HG02852 (cell line): Measurements from ENCODE around the gene CEP85.
A peak's percentile ranks its signal among the peaks of the same experiment; 100 is the strongest.

ENCODE experiments used
- ATAC-seq: cut with Tn5 transposase; IDR thresholded peaks from one replicate; pipeline ENCODE4 v1.9.1; 2021; ENCODE audit warnings: mild to moderate bottlenecking, moderate library complexity; ENCODE audit not compliant: unreplicated experiment

The CEP85 gene

GRCh38 chr1:26233903-26234643, at the start of gene CEP85:
Gene CEP85, plus strand, starts transcription at chr1:26234200. Its CDS starts 5,584 bp downstream, at chr1:26239784.
- peak; percentile 89 for ATAC-seq

GRCh38 chr1:26184883-26185282, 49.1 kb upstream of the CEP85 start:
- ATAC-seq, result no peak

GRCh38 chr1:26187882-26188281, 46.1 kb upstream of the CEP85 start:
- ATAC-seq, result no peak

GRCh38 chr1:26188477-26188876, 45.5 kb upstream of the CEP85 start:
- ATAC-seq, result no peak

GRCh38 chr1:26189331-26189730, 44.7 kb upstream of the CEP85 start:
- ATAC-seq, result no peak

GRCh38 chr1:26189751-26190275, 44.2 kb upstream of the CEP85 start:
- no peak for ATAC-seq

GRCh38 chr1:26190373-26190987, 43.5 kb upstream of the CEP85 start, which contains the start of gene CATSPER4:
Gene CATSPER4, plus strand, starts transcription at chr1:26190602. Its CDS starts 26 bp downstream, at chr1:26190628.
- ATAC-seq, result no peak

- no peak for ATAC-seq
Observed at GRCh38 chr1:26191739-26192138, 42.3 kb upstream of the CEP85 start.

- ATAC-seq, result no peak
Observed at GRCh38 chr1:26195805-26196204, 38.2 kb upstream of the CEP85 start.

- no peak for ATAC-seq
Observed at GRCh38 chr1:26197301-26197700, 36.7 kb upstream of the CEP85 start.

GRCh38 chr1:26197813-26198212, 36.2 kb upstream of the CEP85 start:
- no peak for ATAC-seq

GRCh38 chr1:26200413-26200812, 33.6 kb upstream of the CEP85 start:
- ATAC-seq, result no peak

- no peak for ATAC-seq
Observed at GRCh38 chr1:26203642-26204318, 30.2 kb upstream of the CEP85 start.

- ATAC-seq, result no peak
Observed at GRCh38 chr1:26210147-26210870, 23.7 kb upstream of the CEP85 start.

GRCh38 chr1:26212726-26213125, 21.3 kb upstream of the CEP85 start:
- no peak for ATAC-seq

- no peak for ATAC-seq
Observed at GRCh38 chr1:26213335-26213905, 20.6 kb upstream of the CEP85 start.

- ATAC-seq, result no peak
Observed at GRCh38 chr1:26215246-26215645, 18.8 kb upstream of the CEP85 start.

GRCh38 chr1:26218906-26219494, 15.0 kb upstream of the CEP85 start:
- ATAC-seq, result no peak

GRCh38 chr1:26220199-26220912, 13.6 kb upstream of the CEP85 start:
- ATAC-seq, result no peak

- no peak for ATAC-seq
Observed at GRCh38 chr1:26221094-26221493, 12.9 kb upstream of the CEP85 start.
